T-helper 1 cell treated with Interleukin-12 subunit alpha and Interleukin-12 subunit beta and Interleukin-4 antibody, amounts not matched to agents 30 μg/mL and 1 μg/mL, for 36 hours (primary cell): Measurements from ENCODE around the gene S1PR4.
"Not testable (repeated sequence)": the region's sequence is repeated elsewhere in the genome, so short reads cannot be mapped to it uniquely, and the experiment has no call there.

Source experiments
- H3K27ac Mint-ChIP-seq: one replicate; pipeline ENCODE4 v1.8.0; 2021; ENCODE audit warnings: mild to moderate bottlenecking, mixed read lengths
- H3K27me3 Mint-ChIP-seq: one replicate; pipeline ENCODE4 v1.8.0; 2021; ENCODE audit warnings: low read depth, mixed read lengths
- H3K36me3 Mint-ChIP-seq: one replicate; pipeline ENCODE4 v1.8.0; 2021; ENCODE audit warnings: low read depth, mixed read lengths
- H3K4me1 Mint-ChIP-seq: one replicate; pipeline ENCODE4 v1.8.0; 2021; ENCODE audit warnings: low read depth, mixed read lengths
- H3K4me3 Mint-ChIP-seq: one replicate; pipeline ENCODE4 v1.8.0; 2021; ENCODE audit warnings: mild to moderate bottlenecking, moderate library complexity, mixed read lengths
- H3K9me3 Mint-ChIP-seq: one replicate; pipeline ENCODE4 v1.8.0; 2021; ENCODE audit warnings: mixed read lengths

The S1PR4 gene

DNA sequence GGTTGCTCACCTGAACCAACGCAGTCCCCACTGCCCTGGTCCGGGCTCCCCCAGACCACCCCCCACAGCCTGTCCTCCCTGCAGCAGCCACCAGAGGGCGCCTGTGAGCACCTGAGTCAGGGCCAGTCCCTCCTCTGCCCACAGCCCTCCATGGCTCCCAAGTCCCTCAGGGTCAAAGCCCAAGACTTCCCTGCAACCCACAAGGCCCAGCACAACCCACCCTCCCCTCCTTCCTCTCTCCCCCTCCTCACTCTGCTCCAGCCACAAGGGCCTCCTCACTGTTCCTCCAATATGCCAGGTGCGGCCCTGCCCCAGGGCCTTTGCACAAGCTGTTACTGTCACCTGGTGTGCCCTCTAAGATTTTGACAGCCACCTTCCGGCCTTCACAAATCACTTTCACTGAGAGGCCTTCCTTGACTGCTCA is 31.9 kb upstream of the S1PR4 start:
- Mint-ChIP-seq H3K4me3 (no peak overlapping the region), H3K27me3 (no peaks in the 10 kb centered on the region), H3K9me3 (no peaks in the 10 kb centered on the region), H3K36me3 (peaks cover 36% of the 10 kb centered on the region), H3K27ac (peak overlapping the region; percentile 59), H3K4me1 (peaks cover 33% of the 10 kb centered on the region)

DNA sequence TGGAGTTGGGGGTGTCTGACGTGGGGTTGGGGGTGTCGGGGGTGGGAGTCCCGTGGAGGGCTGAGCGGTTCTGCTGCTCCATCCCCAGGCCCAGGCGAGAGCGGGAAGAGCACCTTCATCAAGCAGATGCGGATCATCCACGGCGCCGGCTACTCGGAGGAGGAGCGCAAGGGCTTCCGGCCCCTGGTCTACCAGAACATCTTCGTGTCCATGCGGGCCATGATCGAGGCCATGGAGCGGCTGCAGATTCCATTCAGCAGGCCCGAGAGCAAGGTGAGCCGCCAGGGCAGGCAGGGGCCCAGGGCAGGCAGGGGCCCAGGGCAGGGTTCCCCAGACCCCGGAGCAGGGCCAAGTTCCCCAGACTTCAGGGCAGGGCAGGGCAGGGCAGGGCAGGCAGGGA is 30.1 kb upstream of the S1PR4 start:
- no peak overlapping the region for H3K4me3 Mint-ChIP-seq
- H3K27me3 Mint-ChIP-seq, result no peaks in the 10 kb centered on the region
- no peak overlapping the region for H3K27ac Mint-ChIP-seq
- H3K4me1 Mint-ChIP-seq, result peaks cover 21% of the 10 kb centered on the region
- H3K36me3 Mint-ChIP-seq, result peaks cover 26% of the 10 kb centered on the region
- no peaks in the 10 kb centered on the region for H3K9me3 Mint-ChIP-seq

DNA sequence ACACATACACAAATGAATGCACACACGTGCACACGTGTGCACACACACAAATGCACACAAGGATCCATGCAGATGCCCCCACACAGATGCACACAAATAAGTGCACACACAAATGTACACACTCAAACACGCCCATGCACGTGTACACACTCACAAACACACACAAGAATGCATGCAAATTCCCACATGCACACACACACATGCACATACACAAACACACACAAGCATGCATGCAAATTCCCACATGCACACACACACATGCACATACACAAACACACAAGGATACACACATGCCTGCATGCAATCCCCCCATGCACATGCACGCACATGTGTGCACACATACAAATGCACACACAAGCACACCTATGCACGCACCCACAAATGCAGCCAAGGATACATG is 29.5 kb upstream of the S1PR4 start:
- Mint-ChIP-seq H3K4me3 (no peak overlapping the region), H3K9me3 (no peaks in the 10 kb centered on the region), H3K27me3 (no peaks in the 10 kb centered on the region), H3K27ac (no peak overlapping the region), H3K4me1 (peaks cover 21% of the 10 kb centered on the region), H3K36me3 (peaks cover 26% of the 10 kb centered on the region)

DNA sequence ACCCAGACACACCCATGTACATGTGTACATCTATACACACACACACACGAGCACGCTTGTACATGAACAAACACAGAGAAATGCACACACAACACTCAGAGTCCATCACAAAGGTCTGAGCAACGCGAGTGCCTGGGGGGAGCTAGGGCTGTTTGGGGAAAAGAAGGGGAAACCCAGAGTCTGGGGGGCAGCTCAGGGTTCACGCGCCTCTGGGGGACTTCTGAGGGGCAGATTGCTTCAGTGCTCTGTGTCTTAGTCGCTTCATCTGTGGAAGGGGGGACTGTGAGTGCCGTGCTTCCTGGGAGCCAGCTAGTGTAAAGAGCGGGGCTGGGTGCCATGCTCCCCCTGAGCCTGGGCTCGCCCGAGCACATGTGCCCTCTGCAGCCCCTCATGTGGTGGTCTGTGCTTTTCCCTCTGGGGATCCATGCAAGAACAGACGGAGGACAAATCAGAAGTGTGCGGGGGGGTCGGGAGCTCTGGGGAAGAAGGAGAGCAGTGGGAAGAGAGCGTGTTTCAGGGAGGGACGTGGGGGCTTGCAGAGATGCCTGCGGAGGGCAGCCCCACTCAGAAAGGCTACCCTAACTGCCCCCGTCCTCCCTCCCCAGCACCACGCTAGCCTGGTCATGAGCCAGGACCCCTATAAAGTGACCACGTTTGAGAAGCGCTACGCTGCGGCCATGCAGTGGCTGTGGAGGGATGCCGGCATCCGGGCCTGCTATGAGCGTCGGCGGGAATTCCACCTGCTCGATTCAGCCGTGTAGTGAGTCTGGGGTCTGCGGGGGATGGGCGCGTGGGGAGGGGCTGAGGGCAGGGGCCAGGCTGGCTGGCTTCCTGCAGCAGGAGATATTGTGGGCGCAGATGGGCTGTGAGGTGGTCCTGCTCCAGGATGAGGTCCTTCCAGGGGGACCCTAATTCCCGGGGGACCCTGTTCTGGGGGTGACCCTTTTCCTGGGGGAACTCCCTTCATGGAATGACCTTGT is 28.8 kb upstream of the S1PR4 start:
- Mint-ChIP-seq H3K27me3 (no peaks in the 10 kb centered on the region), H3K27ac (peak overlapping the region; percentile 45), H3K4me3 (no peak overlapping the region), H3K9me3 (no peaks in the 10 kb centered on the region), H3K36me3 (peaks cover 26% of the 10 kb centered on the region), H3K4me1 (peaks cover 21% of the 10 kb centered on the region)

DNA sequence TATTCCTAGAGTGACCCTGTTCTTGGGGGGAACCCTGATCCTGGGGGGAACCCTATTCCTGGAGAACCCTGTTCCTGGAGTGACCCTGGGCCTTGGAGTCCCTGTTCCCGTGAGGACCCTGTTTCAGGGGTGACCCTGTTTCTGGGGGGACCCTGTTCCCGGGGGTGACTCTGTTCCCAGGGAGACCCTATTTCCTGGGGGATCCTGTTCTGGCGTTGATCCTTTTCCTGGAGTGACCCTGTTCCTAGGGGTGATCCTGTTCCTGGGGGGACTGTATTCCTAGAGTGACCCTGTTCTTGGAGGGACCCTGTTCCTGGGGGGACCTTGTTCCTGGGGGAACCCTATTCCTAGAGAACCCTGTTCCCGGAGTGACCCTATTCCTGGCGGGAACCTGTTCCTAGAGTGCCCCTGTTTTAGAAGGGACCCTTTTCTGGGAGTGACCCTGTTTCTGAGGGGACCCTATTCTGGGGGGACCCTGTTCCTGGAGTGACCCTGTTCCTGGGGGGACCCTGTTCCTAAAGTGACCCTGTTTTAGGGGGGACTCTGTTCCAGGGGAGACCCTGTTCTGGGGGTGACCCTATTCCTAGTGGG is 27.7 kb upstream of the S1PR4 start:
- no peak overlapping the region for H3K4me3 Mint-ChIP-seq
- peaks cover 23% of the 10 kb centered on the region for H3K36me3 Mint-ChIP-seq
- no peaks in the 10 kb centered on the region for H3K27me3 Mint-ChIP-seq
- H3K4me1 Mint-ChIP-seq, result peaks cover 23% of the 10 kb centered on the region
- no peak overlapping the region for H3K27ac Mint-ChIP-seq
- no peaks in the 10 kb centered on the region for H3K9me3 Mint-ChIP-seq

DNA sequence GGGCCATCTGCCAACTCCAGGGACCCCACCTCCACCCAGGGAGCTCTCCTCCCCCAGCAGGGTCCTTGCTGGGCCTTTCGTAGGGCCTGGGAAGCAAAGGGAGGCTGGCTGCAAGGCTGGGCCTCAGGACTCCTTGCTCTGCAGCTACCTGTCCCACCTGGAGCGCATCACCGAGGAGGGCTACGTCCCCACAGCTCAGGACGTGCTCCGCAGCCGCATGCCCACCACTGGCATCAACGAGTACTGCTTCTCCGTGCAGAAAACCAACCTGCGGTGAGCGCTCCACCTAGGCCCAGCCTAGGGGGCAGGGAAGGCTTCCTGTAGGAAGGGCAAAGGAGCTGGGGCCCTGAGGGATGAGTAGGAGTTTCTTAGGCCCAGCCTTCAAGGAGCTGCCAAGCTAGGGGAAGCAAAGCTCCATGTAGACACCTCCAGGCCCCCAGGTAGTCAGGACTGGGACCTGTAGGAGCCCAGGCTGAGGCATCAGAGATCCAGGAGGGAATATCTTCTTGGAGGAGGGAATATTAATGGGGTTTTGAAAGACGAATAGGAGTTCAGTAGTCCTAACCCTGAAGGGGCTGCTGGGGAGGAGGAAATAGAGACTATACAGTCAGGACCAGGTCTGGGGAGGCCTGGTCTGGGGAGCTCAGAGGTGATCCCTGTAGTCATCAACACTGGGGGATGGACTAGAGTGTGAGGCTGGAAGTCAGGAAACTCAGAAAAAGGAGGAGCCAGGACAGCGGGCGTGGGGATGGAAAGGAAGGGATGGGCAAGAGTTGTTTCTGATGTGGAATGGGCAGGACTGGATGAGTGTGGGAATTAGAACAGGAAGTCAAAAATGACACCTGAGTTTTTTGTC is 26.8 kb upstream of the S1PR4 start:
- no peak overlapping the region for H3K4me3 Mint-ChIP-seq
- H3K27ac Mint-ChIP-seq, result no peak overlapping the region
- no peaks in the 10 kb centered on the region for H3K27me3 Mint-ChIP-seq
- peaks cover 16% of the 10 kb centered on the region for H3K36me3 Mint-ChIP-seq
- H3K9me3 Mint-ChIP-seq, result no peaks in the 10 kb centered on the region
- peaks cover 23% of the 10 kb centered on the region for H3K4me1 Mint-ChIP-seq

DNA sequence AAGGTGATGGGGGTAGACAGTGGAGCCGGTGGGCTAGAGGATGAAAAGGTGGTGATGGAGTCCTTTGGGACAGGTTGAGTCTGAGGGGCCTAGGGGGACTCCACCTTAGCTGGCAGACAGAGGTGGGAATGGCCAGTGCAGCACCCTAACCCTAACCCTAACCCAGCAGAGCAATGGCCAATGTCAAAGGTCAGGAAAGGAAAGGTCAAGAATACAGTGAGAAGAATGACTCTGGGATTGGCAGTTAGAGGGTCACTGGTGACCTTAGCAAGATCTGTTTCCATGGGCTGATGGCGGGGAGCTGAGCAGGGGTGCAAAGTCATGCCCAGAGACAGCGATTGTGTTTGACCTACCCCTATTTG is 26.2 kb upstream of the S1PR4 start:
- Mint-ChIP-seq H3K4me1 (peaks cover 25% of the 10 kb centered on the region), H3K4me3 (no peak overlapping the region), H3K9me3 (no peaks in the 10 kb centered on the region), H3K27ac (no peak overlapping the region), H3K36me3 (peaks cover 18% of the 10 kb centered on the region), H3K27me3 (no peaks in the 10 kb centered on the region)

GRCh38 chr19:3153286-3154230 is 25.0 kb upstream of the S1PR4 start:
- no peaks in the 10 kb centered on the region for H3K27me3 Mint-ChIP-seq
- H3K4me3 Mint-ChIP-seq, result no peak overlapping the region
- peaks cover 30% of the 10 kb centered on the region for H3K36me3 Mint-ChIP-seq
- H3K4me1 Mint-ChIP-seq, result peaks cover 30% of the 10 kb centered on the region
- peaks cover 3% of the 10 kb centered on the region for H3K9me3 Mint-ChIP-seq
- no peak overlapping the region for H3K27ac Mint-ChIP-seq

GRCh38 chr19:3154447-3154846 is 24.1 kb upstream of the S1PR4 start:
- peaks cover 29% of the 10 kb centered on the region for H3K36me3 Mint-ChIP-seq
- not testable (repeated sequence) for H3K4me3 Mint-ChIP-seq, H3K27ac Mint-ChIP-seq, H3K27me3 Mint-ChIP-seq, H3K9me3 Mint-ChIP-seq
- H3K4me1 Mint-ChIP-seq, result peaks cover 25% of the 10 kb centered on the region

DNA sequence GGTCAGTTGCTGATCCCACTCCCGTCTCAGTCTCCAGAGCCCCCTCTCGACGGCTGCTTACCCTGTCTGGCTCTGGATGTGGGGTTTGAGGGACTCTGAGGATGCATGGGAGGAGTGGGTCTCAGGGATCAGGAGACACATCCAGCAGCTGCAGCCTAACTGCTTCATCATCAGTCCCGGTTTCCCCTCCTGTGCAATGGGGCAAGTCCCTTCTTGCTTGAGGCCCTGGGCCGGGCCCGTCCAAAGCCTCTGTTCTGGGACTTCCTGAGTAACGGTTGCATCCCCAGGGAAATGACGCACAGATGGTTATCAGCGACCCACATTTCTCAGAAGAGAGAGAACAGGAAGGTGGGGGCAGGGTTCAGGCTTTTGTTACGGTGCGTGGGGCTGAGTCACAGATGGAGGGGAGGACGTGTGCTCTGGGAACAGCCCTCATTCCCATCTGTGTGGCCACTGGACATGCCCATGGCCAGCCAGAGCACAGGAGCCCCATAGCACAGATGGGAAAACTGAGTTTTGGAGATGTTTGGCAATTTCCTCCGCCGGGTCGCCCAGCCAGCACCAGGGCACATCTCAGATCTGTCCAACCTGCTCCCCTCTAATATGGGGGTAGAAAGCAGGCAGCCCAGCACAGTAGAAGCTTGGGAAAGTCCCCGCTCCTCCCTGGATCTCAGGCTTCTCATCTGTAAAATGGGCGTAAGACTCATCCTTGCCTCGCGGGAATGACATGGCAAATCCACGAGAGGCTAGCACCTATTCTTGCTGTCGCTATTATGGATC is 23.4 kb upstream of the S1PR4 start:
- Mint-ChIP-seq H3K36me3 (peaks cover 32% of the 10 kb centered on the region), H3K4me1 (peaks cover 29% of the 10 kb centered on the region), H3K27ac (no peak overlapping the region), H3K9me3 (peaks cover 6% of the 10 kb centered on the region), H3K27me3 (no peaks in the 10 kb centered on the region), H3K4me3 (no peak overlapping the region)

- Mint-ChIP-seq H3K4me1 (peaks cover 38% of the 10 kb centered on the region), H3K4me3 (no peak overlapping the region), H3K27ac (peak overlapping the region; percentile 80), H3K9me3 (peaks cover 8% of the 10 kb centered on the region), H3K27me3 (no peaks in the 10 kb centered on the region), H3K36me3 (peaks cover 48% of the 10 kb centered on the region)
These were observed 21.3 kb upstream of the S1PR4 start for GRCh38 chr19:3157096-3157845.

GRCh38 chr19:3159565-3159964 is 19.0 kb upstream of the S1PR4 start:
- Mint-ChIP-seq H3K27me3 (no peaks in the 10 kb centered on the region), H3K36me3 (peaks cover 64% of the 10 kb centered on the region), H3K27ac (no peak overlapping the region), H3K4me3 (no peak overlapping the region), H3K4me1 (peaks cover 51% of the 10 kb centered on the region), H3K9me3 (peaks cover 8% of the 10 kb centered on the region)

DNA sequence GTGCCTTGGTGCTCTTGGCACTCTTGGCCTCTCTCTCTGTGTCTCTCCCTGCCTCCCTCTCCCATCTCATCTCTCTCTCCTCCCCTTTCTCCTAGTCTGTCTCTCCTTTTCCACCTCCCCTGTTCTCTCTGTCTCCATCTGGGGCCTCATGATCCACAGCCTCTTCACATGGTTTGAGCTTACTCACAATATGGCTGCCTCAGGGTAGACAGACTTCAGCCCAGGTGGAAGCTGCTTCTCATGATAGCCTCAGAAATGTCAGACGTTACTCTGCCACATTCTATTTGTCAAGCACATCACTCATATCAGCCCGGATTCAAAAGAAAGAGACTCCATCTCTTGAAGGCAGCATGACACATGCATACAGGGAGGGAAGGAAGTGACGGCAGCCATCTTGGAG is 18.4 kb upstream of the S1PR4 start:
- H3K4me1 Mint-ChIP-seq, result peaks cover 52% of the 10 kb centered on the region
- peaks cover 67% of the 10 kb centered on the region for H3K36me3 Mint-ChIP-seq

More for the DNA sequence above, 18.4 kb upstream of the S1PR4 start:
- H3K27ac Mint-ChIP-seq, result peak overlapping the region; percentile 65
- peaks cover 8% of the 10 kb centered on the region for H3K9me3 Mint-ChIP-seq
- H3K27me3 Mint-ChIP-seq, result no peaks in the 10 kb centered on the region
- H3K4me3 Mint-ChIP-seq, result peak overlapping the region; percentile 5
